Karpas-422 (cell line): Measurements from ENCODE around the gene EYA4. TPM values are rescaled to one million over a fixed set of nuclear protein-coding genes. Genes with fewer than 3 reads are reported as not detected.

Experiments
- DNase-seq: peaks from one replicate; pipeline ENCODE4 v3.0.0-alpha.2; 2015
- H2AFZ ChIP-seq: fragments of 200-600 bp; sonication (generic); 2 replicates; pipeline ENCODE4 v1.6.1; 2014; ENCODE audit warnings: antibody characterized with exemption, low read length, mixed read lengths
- H3K27ac ChIP-seq: fragments of 200-600 bp; sonication (generic); 2 replicates; pipeline ENCODE4 v1.5.1; 2014; ENCODE audit warnings: mild to moderate bottlenecking, low read length, moderate library complexity
- H3K27me3 ChIP-seq: fragments of 200-600 bp; sonication (generic); 2 replicates; pipeline ENCODE4 v1.6.1; 2014; ENCODE audit warnings: low read length, mixed read lengths
- H3K36me3 ChIP-seq: fragments of 200-600 bp; sonication (generic); 2 replicates; pipeline ENCODE4 v1.6.1; 2014; ENCODE audit warnings: low read length, mixed read lengths; ENCODE audit not compliant: insufficient read depth
- H3K4me1 ChIP-seq: fragments of 200-600 bp; sonication (generic); 2 replicates; pipeline ENCODE4 v1.6.1; 2014; ENCODE audit warnings: mild to moderate bottlenecking, low read length, mixed read lengths
- H3K4me2 ChIP-seq: fragments of 200-600 bp; sonication (generic); 2 replicates; pipeline ENCODE4 v1.6.1; 2014; ENCODE audit warnings: low read length, low read depth, mild to moderate bottlenecking; ENCODE audit not compliant: poor library complexity, severe bottlenecking
- H3K4me3 ChIP-seq: fragments of 200-600 bp; sonication (generic); 2 replicates; pipeline ENCODE4 v1.5.1; 2014; ENCODE audit warnings: mild to moderate bottlenecking, antibody characterized with exemption, low read length, mixed read lengths
- H3K79me2 ChIP-seq: fragments of 200-600 bp; sonication (generic); 2 replicates; pipeline ENCODE4 v1.6.1; 2014; ENCODE audit warnings: mild to moderate bottlenecking, low read length, mixed read lengths
- H3K9ac ChIP-seq: fragments of 200-600 bp; sonication (generic); 2 replicates; pipeline ENCODE4 v1.6.0; 2014; ENCODE audit warnings: low read length
- H3K9me2 ChIP-seq: fragments of 200-600 bp; sonication (generic), shearing (Covaris generic); replicated peaks from 2 replicates; pipeline ENCODE4 v1.6.0; 2014; ENCODE audit warnings: mild to moderate bottlenecking, low read length, moderate library complexity; ENCODE audit not compliant: insufficient read depth
- H3K9me3 ChIP-seq: fragments of 300-700, 200-600 bp; sonication (generic); 2 replicates; pipeline ENCODE4 v1.6.1; 2014; ENCODE audit warnings: low read length, mixed read lengths
- H4K20me1 ChIP-seq: fragments of 200-600 bp; sonication (generic); 2 replicates; pipeline ENCODE4 v1.6.1; 2014; ENCODE audit warnings: mild to moderate bottlenecking, antibody characterized with exemption, low read length, low read depth; ENCODE audit not compliant: insufficient read depth
- total RNA-seq: library from RNA; depleted of rRNA; stranded (reverse); fragments of >200 nt; shearing (Covaris generic); gene quantifications from 2 replicates; pipeline ENCODE4 v1.2.3, GENCODE V29; 2014; ENCODE audit warnings: low replicate concordance

The EYA4 gene
- total RNA-seq, 1 experiment from 2014 or later: not detected

DNA sequence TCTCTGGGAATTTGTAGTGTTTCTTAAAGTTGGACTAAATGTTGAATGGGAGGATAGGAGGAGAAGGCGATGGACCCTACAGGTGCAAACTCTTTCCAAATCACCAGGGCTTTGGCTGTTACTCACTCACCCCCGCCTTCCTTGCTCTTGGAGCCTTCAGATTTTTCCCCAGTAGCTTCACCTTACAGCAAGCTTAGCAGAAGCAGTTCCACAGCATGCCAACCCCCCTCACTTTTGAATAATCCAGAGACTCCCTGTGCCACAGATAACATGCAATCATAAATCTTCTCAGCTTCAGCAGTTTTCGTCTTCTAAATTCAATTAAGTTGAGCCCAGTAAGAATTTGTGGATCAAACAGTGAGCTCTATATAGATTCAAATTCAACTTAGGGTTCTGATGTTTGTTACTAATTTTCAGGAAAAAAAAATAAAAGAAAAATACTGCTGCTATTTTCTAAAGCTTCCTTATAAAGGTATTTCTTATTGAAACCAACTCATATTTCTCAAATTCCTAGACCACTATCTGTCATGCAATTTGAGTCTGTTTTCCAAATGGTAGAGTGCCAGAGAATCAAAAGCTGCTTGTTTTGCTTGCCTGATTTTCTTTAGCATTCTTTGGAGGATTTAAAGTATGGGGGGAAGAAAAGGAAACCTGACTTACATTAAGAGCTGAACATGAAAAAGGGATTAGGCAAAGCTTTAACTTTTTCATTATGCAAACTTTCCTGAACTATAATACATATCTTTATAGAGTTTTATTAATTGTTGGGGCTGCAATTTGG is 166.4 kb downstream of the EYA4 start:
- Histone ChIP-seq H3K27me3 (no peaks in the 10 kb centered on the region), H3K4me1 (no peaks in the 10 kb centered on the region), H3K27ac (no peak overlapping the region), H3K79me2 (no peaks in the 10 kb centered on the region), H3K9me3 (no peaks in the 10 kb centered on the region), H3K4me3 (no peak overlapping the region), H3K9ac (no peak overlapping the region), H3K9me2 (no peaks in the 10 kb centered on the region), H3K4me2 (no peak overlapping the region), H3K36me3 (no peaks in the 10 kb centered on the region), H4K20me1 (no peaks in the 10 kb centered on the region), H2AFZ (no peak overlapping the region)
- DNase-seq: no peak

- H3K27me3 ChIP-seq: no peaks in the 10 kb centered on the region
- H3K9me2 ChIP-seq: no peaks in the 10 kb centered on the region
- H3K79me2 ChIP-seq: no peaks in the 10 kb centered on the region
- no peak overlapping the region for H3K27ac ChIP-seq
- no peak overlapping the region for H2AFZ ChIP-seq
- no peaks in the 10 kb centered on the region for H3K4me1 ChIP-seq
- H4K20me1 ChIP-seq: no peaks in the 10 kb centered on the region
- no peak for DNase-seq
- H3K36me3 ChIP-seq: no peaks in the 10 kb centered on the region
- no peak overlapping the region for H3K4me2 ChIP-seq
- no peak overlapping the region for H3K4me3 ChIP-seq
- no peak overlapping the region for H3K9ac ChIP-seq
- H3K9me3 ChIP-seq: no peaks in the 10 kb centered on the region
Measured at GRCh38 chr6:133408132-133408531, 167.0 kb downstream of the EYA4 start.

DNA sequence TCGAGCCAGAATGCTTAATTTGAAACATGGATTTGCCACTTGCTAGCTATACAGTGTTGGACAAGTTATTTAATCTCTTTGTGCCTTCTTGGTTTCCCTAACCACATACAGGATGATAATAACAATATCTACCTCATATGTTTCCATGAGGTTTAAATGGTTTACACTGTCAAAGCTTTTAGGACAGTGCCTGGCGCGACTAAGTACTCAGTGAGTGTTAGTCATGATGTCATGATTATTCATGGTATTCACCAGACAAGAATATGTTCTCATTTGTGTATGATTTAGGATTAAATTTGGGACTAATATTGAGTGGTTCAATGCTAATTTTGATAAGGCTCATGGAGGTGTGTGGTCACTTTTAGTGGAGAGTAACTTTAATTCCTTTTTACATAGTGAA is 167.4 kb downstream of the EYA4 start:
- no peak overlapping the region for H3K4me3 ChIP-seq
- H3K9ac ChIP-seq: no peak overlapping the region
- no peaks in the 10 kb centered on the region for H3K4me1 ChIP-seq
- H3K9me2 ChIP-seq: no peaks in the 10 kb centered on the region
- no peaks in the 10 kb centered on the region for H3K79me2 ChIP-seq
- H4K20me1 ChIP-seq: no peaks in the 10 kb centered on the region
- no peak for DNase-seq
- no peaks in the 10 kb centered on the region for H3K36me3 ChIP-seq
- no peaks in the 10 kb centered on the region for H3K27me3 ChIP-seq
- H2AFZ ChIP-seq: no peak overlapping the region
- H3K27ac ChIP-seq: no peak overlapping the region
- no peaks in the 10 kb centered on the region for H3K9me3 ChIP-seq
- H3K4me2 ChIP-seq: no peak overlapping the region

- H3K27ac ChIP-seq: no peak overlapping the region
- H3K9me2 ChIP-seq: no peaks in the 10 kb centered on the region
- H3K4me2 ChIP-seq: no peak overlapping the region
- no peak overlapping the region for H3K9ac ChIP-seq
- no peak overlapping the region for H2AFZ ChIP-seq
- H3K79me2 ChIP-seq: no peaks in the 10 kb centered on the region
- no peaks in the 10 kb centered on the region for H4K20me1 ChIP-seq
- H3K36me3 ChIP-seq: no peaks in the 10 kb centered on the region
- H3K27me3 ChIP-seq: no peaks in the 10 kb centered on the region
- no peak for DNase-seq
- no peaks in the 10 kb centered on the region for H3K9me3 ChIP-seq
- H3K4me1 ChIP-seq: no peaks in the 10 kb centered on the region
- H3K4me3 ChIP-seq: no peak overlapping the region
Measured at GRCh38 chr6:133410638-133411435, 169.7 kb downstream of the EYA4 start.

GRCh38 chr6:133411757-133412156 is 170.6 kb downstream of the EYA4 start:
- H3K9me3 ChIP-seq: no peaks in the 10 kb centered on the region
- H4K20me1 ChIP-seq: no peaks in the 10 kb centered on the region

GRCh38 chr6:133415262-133415661 is 174.1 kb downstream of the EYA4 start:
- Histone ChIP-seq H3K9me2 (no peaks in the 10 kb centered on the region), H3K4me2 (no peak overlapping the region), H3K79me2 (no peaks in the 10 kb centered on the region), H3K27ac (no peak overlapping the region), H3K4me3 (no peak overlapping the region), H3K9ac (no peak overlapping the region), H3K27me3 (no peaks in the 10 kb centered on the region), H2AFZ (no peak overlapping the region), H3K4me1 (no peaks in the 10 kb centered on the region), H3K9me3 (no peaks in the 10 kb centered on the region), H3K36me3 (no peaks in the 10 kb centered on the region), H4K20me1 (no peaks in the 10 kb centered on the region)
- no peak for DNase-seq

More at GRCh38 chr6:133411757-133412156, 170.6 kb downstream of the EYA4 start:
- no peak overlapping the region for H3K4me2 ChIP-seq
- no peak overlapping the region for H2AFZ ChIP-seq
- H3K9me2 ChIP-seq: no peaks in the 10 kb centered on the region
- H3K9ac ChIP-seq: no peak overlapping the region
- H3K27me3 ChIP-seq: no peaks in the 10 kb centered on the region
- H3K4me3 ChIP-seq: no peak overlapping the region
- no peaks in the 10 kb centered on the region for H3K36me3 ChIP-seq
- H3K27ac ChIP-seq: no peak overlapping the region
- no peak for DNase-seq
- no peaks in the 10 kb centered on the region for H3K4me1 ChIP-seq
- no peaks in the 10 kb centered on the region for H3K79me2 ChIP-seq

DNA sequence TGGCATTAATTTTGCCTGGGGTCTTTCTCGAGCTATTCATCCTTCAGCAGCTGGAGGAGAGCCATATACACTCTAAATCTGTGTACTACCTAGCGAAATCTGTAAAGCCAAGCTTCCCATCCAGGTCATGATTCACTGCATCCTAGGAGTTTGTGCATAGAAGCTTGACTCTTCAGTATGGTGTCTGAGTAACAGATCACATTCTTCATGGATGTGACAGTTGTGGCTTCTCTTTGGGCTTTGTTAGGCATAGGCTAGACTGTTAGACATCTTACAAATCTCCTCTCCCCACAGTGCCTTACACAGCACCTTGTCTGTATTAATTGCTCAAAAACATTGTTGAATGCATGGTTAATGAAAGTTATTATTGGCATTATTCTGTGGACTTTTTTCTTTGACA is 177.0 kb downstream of the EYA4 start:
- H3K27ac ChIP-seq: no peak overlapping the region
- H3K4me2 ChIP-seq: no peak overlapping the region
- no peaks in the 10 kb centered on the region for H3K9me2 ChIP-seq
- no peak overlapping the region for H3K4me3 ChIP-seq
- no peaks in the 10 kb centered on the region for H4K20me1 ChIP-seq
- no peak for DNase-seq
- no peaks in the 10 kb centered on the region for H3K36me3 ChIP-seq
- no peaks in the 10 kb centered on the region for H3K79me2 ChIP-seq
- H2AFZ ChIP-seq: no peak overlapping the region
- no peaks in the 10 kb centered on the region for H3K9me3 ChIP-seq
- H3K9ac ChIP-seq: no peak overlapping the region
- no peaks in the 10 kb centered on the region for H3K4me1 ChIP-seq
- no peaks in the 10 kb centered on the region for H3K27me3 ChIP-seq

DNA sequence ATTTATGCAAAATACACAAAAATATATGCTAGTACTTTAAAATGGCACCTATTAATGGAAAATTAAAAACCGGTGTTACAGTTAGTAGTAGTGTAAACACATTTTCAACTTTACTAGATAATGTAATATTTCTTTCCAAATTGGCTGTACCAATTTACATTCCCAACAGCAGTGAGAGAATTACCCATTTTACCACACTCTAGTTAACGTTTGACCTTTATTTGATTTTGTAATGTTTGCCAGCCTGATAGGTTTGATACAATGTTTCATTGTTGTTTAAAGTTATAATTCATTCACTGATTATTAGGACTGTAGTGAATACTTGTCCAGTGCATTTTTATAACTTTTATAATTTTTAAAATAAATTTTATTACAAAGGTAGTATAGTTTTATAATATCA is 182.1 kb downstream of the EYA4 start:
- Histone ChIP-seq H3K9me3 (no peaks in the 10 kb centered on the region), H3K4me3 (no peak overlapping the region), H3K9ac (no peak overlapping the region), H3K4me2 (no peak overlapping the region), H3K27me3 (no peaks in the 10 kb centered on the region), H3K36me3 (no peaks in the 10 kb centered on the region), H3K79me2 (no peaks in the 10 kb centered on the region), H4K20me1 (no peaks in the 10 kb centered on the region), H3K9me2 (no peaks in the 10 kb centered on the region), H3K27ac (no peak overlapping the region), H2AFZ (no peak overlapping the region), H3K4me1 (no peaks in the 10 kb centered on the region)
- no peak for DNase-seq
